Measurements from ENCODE around the gene ANKH. TPM values are rescaled to one million over a fixed set of nuclear protein-coding genes. Genes with fewer than 3 reads are reported as not detected.

ANKH gene
- polyA plus RNA-seq, 3 donors: 2.4 to 6.3 (median 3.1) TPM

- H3K36me3 Mint-ChIP-seq: no peaks in the 10 kb centered on the region
- Histone ChIP-seq H3K27me3 (ENCODE audit: control insufficient read depth in 2 of 2, insufficient read depth in 2 of 2, low read length in 2 of 2) (no peaks in the 10 kb centered on the region), H3K4me2 (replicated peaks; ENCODE audit: extremely low read depth, low read length, poor library complexity, severe bottlenecking) (no peak overlapping the region), H3K9me3 (replicated peaks in 1 of 2; ENCODE audit: control insufficient read depth in 1 of 2, insufficient read depth in 1 of 2, low read length in 2 of 2) (no peaks in the 10 kb centered on the region), H3K27ac (ENCODE audit: low read depth in 1 of 2, low read length in 2 of 2) (no peak overlapping the region), H3K36me3 (replicated peaks in 1 of 2; ENCODE audit: control insufficient read depth in 1 of 2, insufficient read depth in 2 of 2, low read length in 2 of 2) (no peaks in the 10 kb centered on the region), H3K4me1 (ENCODE audit: control insufficient read depth in 1 of 2, insufficient read depth in 2 of 2, low read length in 2 of 2) (no peaks in the 10 kb centered on the region), H3K79me2 (ENCODE audit: insufficient read depth, low read length) (no peaks in the 10 kb centered on the region), H4K20me1 (ENCODE audit: insufficient read depth, low read length) (no peaks in the 10 kb centered on the region), H3K4me3 (replicated peaks in 1 of 3; ENCODE audit: low read depth in 2 of 3, low read length in 3 of 3) (no peak overlapping the region), H2AFZ (ENCODE audit: insufficient read depth, low read depth, low read length, poor library complexity, severe bottlenecking) (no peak overlapping the region), H3K9ac (ENCODE audit: insufficient read depth, low read length, poor library complexity, severe bottlenecking) (no peak overlapping the region)
- no peak overlapping the region for H3K27ac Mint-ChIP-seq
- no peak for DNase-seq
- peaks cover 0 to 2% (median 0%) of the 10 kb centered on the region in 3 donors for H3K27me3 Mint-ChIP-seq (ENCODE audit: low read depth in 3 of 3)
- peaks cover 0 to 6% (median 1%) of the 10 kb centered on the region in 7 donors for H3K9me3 Mint-ChIP-seq
- intact Hi-C loops (cut with micrococcal nuclease): no loop called here
- H3K4me1 Mint-ChIP-seq: no peaks in the 10 kb centered on the region
- TF ChIP-seq CTCF (IDR thresholded peaks at IDR 0.05): no peak
- 92% methylated on average over 2 of the region's 5 CpGs for WGBS (ENCODE audit: insufficient coverage)
- no peak overlapping the region for H3K4me3 Mint-ChIP-seq
Observed at GRCh38 chr5:14782591-14782990, 89.0 kb downstream of the ANKH start.

DNA sequence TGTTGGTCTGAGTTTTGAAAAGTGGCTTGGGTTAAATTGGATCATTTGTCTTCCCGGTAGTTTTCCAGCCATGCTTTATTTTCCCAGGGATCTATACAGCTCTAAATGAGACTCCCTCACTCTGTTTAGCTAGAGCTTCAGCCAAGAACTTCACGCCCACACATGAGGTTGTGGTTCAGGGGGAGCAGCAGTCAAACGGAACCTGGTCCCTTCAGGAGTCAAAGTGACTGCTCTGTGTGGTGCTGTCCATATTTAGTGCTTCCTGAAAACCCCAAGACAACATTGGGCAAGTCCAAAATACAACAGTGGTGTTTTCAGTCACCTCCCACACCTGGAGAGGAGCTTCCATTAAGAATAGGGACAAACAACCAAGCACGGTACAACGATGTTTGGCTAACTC is 90.5 kb downstream of the ANKH start:
- H3K4me1 ChIP-seq (ENCODE audit: control insufficient read depth in 1 of 2, insufficient read depth in 2 of 2, low read length in 2 of 2): no peaks in the 10 kb centered on the region
- no peaks in the 10 kb centered on the region for H3K79me2 ChIP-seq (ENCODE audit: insufficient read depth, low read length)
- H3K27ac ChIP-seq (ENCODE audit: low read depth in 1 of 2, low read length in 2 of 2): no peak overlapping the region
- H3K36me3 ChIP-seq (replicated peaks in 1 of 2; ENCODE audit: control insufficient read depth in 1 of 2, insufficient read depth in 2 of 2, low read length in 2 of 2): no peaks in the 10 kb centered on the region
- H3K9me3 ChIP-seq (replicated peaks in 1 of 2; ENCODE audit: control insufficient read depth in 1 of 2, insufficient read depth in 1 of 2, low read length in 2 of 2): no peaks in the 10 kb centered on the region
- no peaks in the 10 kb centered on the region for H3K27me3 ChIP-seq (ENCODE audit: control insufficient read depth in 2 of 2, insufficient read depth in 2 of 2, low read length in 2 of 2)
- H4K20me1 ChIP-seq (ENCODE audit: insufficient read depth, low read length): no peaks in the 10 kb centered on the region
- Mint-ChIP-seq H3K9me3 (peaks cover 0 to 6% (median 1%) of the 10 kb centered on the region in 7 donors), H3K4me3 (no peak overlapping the region), H3K36me3 (no peaks in the 10 kb centered on the region), H3K27me3 (ENCODE audit: low read depth in 3 of 3) (peaks cover 0 to 2% (median 0%) of the 10 kb centered on the region in 3 donors), H3K4me1 (no peaks in the 10 kb centered on the region), H3K27ac (no peak overlapping the region)
- no peak overlapping the region for H3K4me2 ChIP-seq (replicated peaks; ENCODE audit: extremely low read depth, low read length, poor library complexity, severe bottlenecking)
- no peak for TF ChIP-seq CTCF (IDR thresholded peaks at IDR 0.05)
- H2AFZ ChIP-seq (ENCODE audit: insufficient read depth, low read depth, low read length, poor library complexity, severe bottlenecking): no peak overlapping the region
- no peak overlapping the region for H3K9ac ChIP-seq (ENCODE audit: insufficient read depth, low read length, poor library complexity, severe bottlenecking)
- no peak overlapping the region for H3K4me3 ChIP-seq (replicated peaks in 1 of 3; ENCODE audit: low read depth in 2 of 3, low read length in 3 of 3)
- 100% methylated on average over 2 of the region's 5 CpGs for WGBS (ENCODE audit: insufficient coverage)
- no peak for DNase-seq
- intact Hi-C loops (cut with micrococcal nuclease): no loop called here
